A673 (cell line): ENCODE measurements around the gene PRELP. TPM values are rescaled to one million over a fixed set of nuclear protein-coding genes. Genes with fewer than 3 reads are reported as not detected.
"Not testable (repeated sequence)": the region's sequence is repeated elsewhere in the genome, so short reads cannot be mapped to it uniquely, and the experiment has no call there.

Experiments used
- BruUV-seq: library from RNA; stranded (reverse); fragments of 400-500 nt; replicated peaks from 2 replicates; lab custom pipeline; 2021; lab: Mats Ljungman, UMichigan
- CTCF ChIA-PET: fragments of 300-600 bp; sonication (Branson Sonifier 250); formaldehyde crosslinking; loops from one replicate; lab custom pipeline; 2022; ENCODE audit warnings: antibody characterized with exemption; lab: Charles Lee
- POLR2A ChIA-PET: fragments of 300-600 bp; sonication (Branson Sonifier 250); formaldehyde crosslinking; loops from one replicate; lab custom pipeline; 2022; ENCODE audit warnings: antibody characterized with exemption; ENCODE audit not compliant: low non-redundant PET; lab: Charles Lee
- DNase-seq: peaks from one replicate; pipeline ENCODE4 v3.0.0-alpha.2; 2015; ENCODE audit warnings: low spot score
- H3K27ac ChIP-seq: fragments of 200-600 bp; sonication (generic); 2 replicates; pipeline ENCODE4 v1.5.1; 2016; ENCODE audit warnings: mixed run types, low read depth, mild to moderate bottlenecking, mixed read lengths, antibody characterized with exemption, low read length; ENCODE audit not compliant: poor library complexity, severe bottlenecking
- H3K27me3 ChIP-seq: fragments of 200-600 bp; sonication (generic); replicated peaks from 2 replicates; pipeline ENCODE4 v1.6.1; 2017; ENCODE audit warnings: mixed run types, low read depth, mild to moderate bottlenecking, mixed read lengths, antibody characterized with exemption, low read length; ENCODE audit not compliant: insufficient read depth, poor library complexity
- H3K36me3 ChIP-seq: fragments of 200-600 bp; sonication (generic); 2 replicates; pipeline ENCODE4 v1.6.1; 2016; ENCODE audit warnings: mixed run types, mild to moderate bottlenecking, mixed read lengths, antibody characterized with exemption, low read length; ENCODE audit not compliant: insufficient read depth, poor library complexity, severe bottlenecking
- H3K4me1 ChIP-seq: fragments of 200-600 bp; sonication (generic); 2 replicates; pipeline ENCODE4 v1.6.1; 2017; ENCODE audit warnings: mixed run types, mild to moderate bottlenecking, mixed read lengths, antibody characterized with exemption, low read length; ENCODE audit not compliant: insufficient read depth, poor library complexity, severe bottlenecking
- H3K4me3 ChIP-seq: fragments of 200-600 bp; sonication (generic); 2 replicates; pipeline ENCODE4 v1.5.1; 2016; ENCODE audit warnings: low read depth, mixed run types, mild to moderate bottlenecking, mixed read lengths, low read length; ENCODE audit not compliant: poor library complexity, severe bottlenecking
- H3K9me3 ChIP-seq: fragments of 200-600 bp; sonication (generic); 2 replicates; pipeline ENCODE4 v1.6.1; 2016; ENCODE audit warnings: mixed run types, low read depth, mild to moderate bottlenecking, mixed read lengths, antibody characterized with exemption, low read length; ENCODE audit not compliant: poor library complexity, severe bottlenecking
- CTCF ChIP-seq: fragments of 300-800, 200-600 bp; sonication (generic); conservative IDR thresholded peaks from 2 replicates; pipeline ENCODE4 v1.5.1; 2017; ENCODE audit warnings: low read depth, mild to moderate bottlenecking, antibody characterized with exemption, low read length, moderate library complexity, mixed read lengths
- EZH2 ChIP-seq: fragments of 200-600 bp; sonication (generic); IDR thresholded peaks from 2 replicates; pipeline ENCODE4 v1.6.1; 2017; ENCODE audit warnings: borderline replicate concordance, low read depth, mild to moderate bottlenecking, mixed read lengths, antibody characterized with exemption, low read length; ENCODE audit not compliant: poor library complexity, severe bottlenecking
- intact Hi-C: fragments of 100-400 bp; cut with micrococcal nuclease; formaldehyde crosslinking; loops from one replicate; pipeline ENCODE4 v1.10.0; 2022; ENCODE audit not compliant: unreplicated experiment
- total RNA-seq: library from RNA; stranded (reverse); gene quantifications from 2 replicates; pipeline ENCODE4 v1.2.3, GENCODE V29; 2021

The PRELP gene
- total RNA-seq, 1 experiment from 2014 or later: not detected

DNA sequence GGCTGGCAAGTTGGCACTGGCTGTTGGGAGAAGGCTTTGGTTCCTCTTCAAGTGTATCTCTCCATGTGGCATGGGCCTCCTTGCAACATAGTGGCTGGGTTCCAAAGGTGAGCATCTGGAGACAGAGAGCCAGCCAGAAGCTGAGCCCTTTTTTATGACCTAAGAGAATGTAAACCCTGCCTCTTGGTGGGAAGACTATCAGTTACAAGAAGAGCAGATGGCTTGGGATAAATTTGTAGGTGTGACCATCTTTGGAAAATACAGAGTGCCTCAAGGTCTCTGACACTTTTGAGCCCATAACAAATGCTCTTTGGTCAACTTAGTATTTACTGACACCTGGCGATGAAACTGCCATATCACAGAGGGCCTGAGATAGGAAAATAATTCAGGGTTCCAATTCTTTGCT, 31.4 kb upstream of the PRELP start:
- intact Hi-C loops: no loop called here

GRCh38 chr1:203447151-203447550, 28.5 kb upstream of the PRELP start:
- Histone ChIP-seq H3K9me3 (no peaks in the 10 kb centered on the region), H3K4me3 (no peak overlapping the region), H3K36me3 (no peaks in the 10 kb centered on the region), H3K27me3 (no peaks in the 10 kb centered on the region), H3K27ac (no peak overlapping the region), H3K4me1 (peaks cover 43% of the 10 kb centered on the region)
- BruUV-seq: no TSS peak
- ChIA-PET CTCF (no interaction called here), POLR2A (no interaction called here)
- TF ChIP-seq EZH2 (no peak), CTCF (no peak)
- no peak for DNase-seq
- intact Hi-C loops: no loop called here

More for the DNA sequence above, 31.4 kb upstream of the PRELP start:
- Histone ChIP-seq H3K27me3 (no peaks in the 10 kb centered on the region), H3K27ac (no peak overlapping the region), H3K4me1 (peaks cover 28% of the 10 kb centered on the region), H3K9me3 (no peaks in the 10 kb centered on the region), H3K4me3 (no peak overlapping the region), H3K36me3 (no peaks in the 10 kb centered on the region)
- BruUV-seq: no TSS peak
- TF ChIP-seq CTCF (no peak), EZH2 (no peak)
- POLR2A ChIA-PET: no interaction called here
- no peak for DNase-seq
- CTCF ChIA-PET: no interaction called here

DNA sequence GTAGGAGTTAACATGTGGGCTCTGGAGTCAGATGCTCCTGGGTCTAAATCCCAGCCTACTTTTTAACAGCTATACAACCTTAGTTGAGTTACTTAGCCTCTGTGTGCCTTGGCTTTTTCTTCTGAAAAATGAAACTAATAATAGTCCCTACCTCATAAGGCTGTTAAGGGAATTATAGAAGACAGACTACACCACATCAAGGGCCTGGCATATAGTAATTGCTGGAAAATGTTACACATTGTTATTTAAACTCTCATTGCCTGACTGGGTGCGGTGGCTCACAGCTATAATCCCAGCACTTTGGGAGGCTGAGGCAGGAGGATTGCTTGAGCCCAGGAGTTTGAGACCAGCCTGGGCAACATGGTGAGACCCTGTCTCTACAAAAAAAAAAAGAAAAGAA, 28.0 kb upstream of the PRELP start:
- H3K4me3 ChIP-seq, intact Hi-C loops, CTCF ChIA-PET, H3K27me3 ChIP-seq, H3K9me3 ChIP-seq, H3K36me3 ChIP-seq, H3K27ac ChIP-seq, BruUV-seq, DNase-seq: not testable (repeated sequence)
- peaks cover 48% of the 10 kb centered on the region for H3K4me1 ChIP-seq
- POLR2A ChIA-PET: interaction anchor here (0.6 kb wide), 1 partner anchor 610 kb away, joined by 4 read pairs; no protein-coding TSS in a partner anchor

DNA sequence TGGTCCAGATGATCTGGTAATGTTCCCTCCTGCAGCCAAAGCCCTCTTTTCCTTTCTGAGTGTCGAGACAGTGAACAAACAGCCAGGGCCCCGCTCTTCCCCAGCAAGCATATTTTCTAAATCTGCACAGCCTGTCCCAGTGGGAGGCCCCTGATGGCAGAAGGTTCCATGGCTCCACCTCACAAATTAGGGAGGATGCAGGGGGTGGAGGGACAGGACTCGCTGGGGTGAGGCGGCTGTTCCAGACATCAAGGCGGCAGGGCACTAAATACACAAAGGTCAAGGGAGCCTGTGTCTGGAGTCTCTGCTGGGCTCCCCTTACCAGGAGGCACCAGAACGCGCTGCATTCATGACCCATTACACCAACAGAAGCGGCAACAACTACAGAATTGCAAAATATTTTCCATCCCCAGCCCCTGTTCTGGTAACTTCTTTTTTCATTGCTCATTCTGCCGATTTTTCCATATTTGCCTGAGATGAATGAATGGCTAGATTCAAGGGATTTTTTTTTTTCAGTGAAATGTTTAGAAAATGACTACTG, 27.0 kb upstream of the PRELP start:
- Histone ChIP-seq H3K4me3 (no peak overlapping the region), H3K27me3 (no peaks in the 10 kb centered on the region), H3K4me1 (peaks cover 58% of the 10 kb centered on the region), H3K27ac (peak overlapping the region; percentile 9), H3K9me3 (no peaks in the 10 kb centered on the region), H3K36me3 (no peaks in the 10 kb centered on the region)
- no TSS peak for BruUV-seq
- intact Hi-C loops: no loop called here
- ChIA-PET CTCF (no interaction called here), POLR2A (no interaction called here)
- DNase-seq: peak; percentile 91
- TF ChIP-seq CTCF (no peak), EZH2 (no peak)
